GM12872 (cell line): ENCODE results near the gene ARL6IP1.

Experiments
- CTCF ChIP-seq: IDR thresholded peaks from 3 replicates; pipeline ENCODE4 v1.5.1; 2011; ENCODE audit warnings: low read depth, mild to moderate bottlenecking, low read length, moderate library complexity; ENCODE audit not compliant: insufficient read depth

The ARL6IP1 gene

DNA sequence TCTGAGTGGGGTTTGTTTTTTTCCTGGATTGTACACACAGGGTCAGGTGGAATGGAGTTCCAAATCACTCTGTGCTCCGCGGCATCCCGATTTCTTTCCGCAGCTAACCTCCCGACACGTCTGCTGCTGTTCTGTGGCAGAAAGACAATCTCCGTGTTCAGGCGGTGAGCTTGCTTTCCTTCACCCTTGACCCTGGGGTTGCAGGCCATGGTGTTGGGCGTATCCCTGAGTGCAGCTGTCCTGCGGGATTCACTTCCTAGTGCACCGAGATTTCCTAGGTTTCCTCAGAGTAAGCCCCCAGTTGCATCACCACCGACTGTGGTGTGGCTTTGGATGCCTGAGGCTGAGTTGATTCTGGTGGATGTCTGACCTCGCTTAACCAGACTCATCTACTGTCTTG is 7.8 kb upstream of the ARL6IP1 start:
- TF ChIP-seq CTCF, result no peak

DNA sequence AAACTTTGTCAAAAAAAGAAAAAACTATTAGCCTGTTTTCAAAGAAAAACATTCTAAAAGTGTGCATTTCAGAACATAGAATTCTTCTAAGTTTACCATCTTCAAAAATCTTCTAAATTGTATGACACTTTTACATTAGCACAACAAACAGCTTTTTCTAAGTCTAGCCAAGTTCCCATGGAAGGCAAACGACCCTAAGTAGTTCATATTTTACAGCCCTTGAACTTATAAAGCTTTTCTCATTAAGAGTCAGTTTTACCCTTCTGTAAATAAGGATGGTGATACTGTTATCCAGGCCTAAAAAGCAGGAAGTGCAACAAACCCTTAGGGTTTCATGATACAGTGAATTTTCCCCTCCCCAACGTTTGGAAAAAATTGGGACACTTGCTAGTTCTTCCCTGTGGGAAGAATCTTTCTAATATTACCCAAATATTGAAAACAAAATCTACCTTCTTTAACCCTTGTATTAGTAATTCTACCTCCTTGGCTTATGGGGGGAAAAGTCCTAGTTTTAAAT is 4.0 kb upstream of the ARL6IP1 start:
- TF ChIP-seq CTCF, result no peak

GRCh38 chr16:18804540-18804939 is 3.2 kb upstream of the ARL6IP1 start:
- TF ChIP-seq CTCF, result no peak

- TF ChIP-seq CTCF, result no peak
These were observed 2.5 kb upstream of the ARL6IP1 start for GRCh38 chr16:18803569-18804462.

DNA sequence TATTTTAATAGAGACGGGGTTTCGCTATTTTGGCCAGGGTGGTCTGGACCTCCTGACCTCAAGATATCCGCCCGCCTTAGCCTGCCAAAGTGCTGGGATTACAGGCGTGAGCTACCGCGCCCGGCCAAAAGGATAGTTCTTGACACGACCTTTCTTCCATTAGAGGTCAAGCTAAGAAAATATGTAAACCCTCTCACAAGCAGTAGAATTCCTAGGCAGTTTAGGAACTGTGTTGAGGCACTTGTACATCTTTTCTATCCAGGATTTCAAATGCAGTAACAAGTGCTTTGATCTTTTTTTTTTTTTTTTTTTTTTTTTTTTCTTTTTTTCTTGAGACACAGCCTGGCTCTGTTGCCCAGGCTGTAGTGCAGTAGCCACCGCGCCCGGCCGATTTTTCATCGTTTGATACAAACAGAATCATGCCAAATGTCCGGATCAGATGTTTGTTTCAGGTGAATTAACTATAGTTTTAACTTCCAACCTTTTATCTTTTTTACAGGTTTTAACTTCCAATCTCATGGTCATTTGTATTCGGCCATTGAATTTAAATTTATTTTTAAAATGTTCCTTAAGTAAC is 1.5 kb upstream of the ARL6IP1 start:
- TF ChIP-seq CTCF, result no peak

DNA sequence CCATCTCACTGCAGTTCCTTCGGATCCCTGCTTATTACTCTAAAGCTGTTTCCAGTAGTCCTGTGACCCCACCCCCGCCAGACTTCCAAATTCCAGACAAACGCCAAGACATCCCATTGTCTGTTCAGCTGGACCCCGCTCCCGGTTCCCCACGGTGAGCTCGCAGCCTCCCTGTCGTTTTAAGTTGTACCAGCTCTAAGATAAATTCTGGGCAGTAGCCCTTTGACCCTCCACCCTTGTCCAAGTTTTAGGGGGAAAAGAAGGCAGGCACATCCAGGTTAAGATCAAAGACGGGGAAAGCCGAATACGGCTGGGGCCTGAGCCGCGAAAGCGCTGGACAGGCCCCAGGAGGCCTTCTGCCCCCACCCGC is 589 bp downstream of the ARL6IP1 start:
- TF ChIP-seq CTCF, result no peak

GRCh38 chr16:18800293-18800692 is 1.1 kb downstream of the ARL6IP1 start:
- no peak for TF ChIP-seq CTCF
